NCI-H1092 treated with DMSO at 0.1 percent for 48 hours (cell line): ENCODE results near the gene OR1M1.

Source experiments
- DNase-seq: peaks from one replicate; lab custom pipeline; 2025; lab: John Stamatoyannopoulos, UW

The OR1M1 gene

GRCh38 chr19:9075064-9075949 is 11.6 kb upstream of the OR1M1 start:
- DNase-seq, result no peak

GRCh38 chr19:9076901-9077300 is 10.0 kb upstream of the OR1M1 start:
- no peak for DNase-seq

GRCh38 chr19:9078651-9079050 is 8.2 kb upstream of the OR1M1 start:
- DNase-seq, result no peak

- no peak for DNase-seq
Measured at GRCh38 chr19:9107375-9107774, 20.5 kb downstream of the OR1M1 start, which contains the start of gene OR7G2. Gene OR7G2, minus strand, starts transcription at chr19:9107475. Its CDS starts 4,232 bp downstream, at chr19:9103243.

- DNase-seq, result no peak
Measured at GRCh38 chr19:9109959-9110358, 23.1 kb downstream of the OR1M1 start.

GRCh38 chr19:9115307-9115813 is 28.5 kb downstream of the OR1M1 start, which contains the start of gene OR7G1:
Gene OR7G1, minus strand, starts transcription at chr19:9115763. Its CDS starts 0 bp downstream, at chr19:9115763.
- no peak for DNase-seq

GRCh38 chr19:9116547-9116946 is 29.7 kb downstream of the OR1M1 start:
- DNase-seq, result no peak

GRCh38 chr19:9126900-9127405 is 40.1 kb downstream of the OR1M1 start, which contains the start of gene OR7G3:
Gene OR7G3, minus strand, starts transcription at chr19:9126950. Its CDS starts 0 bp downstream, at chr19:9126950.
- no peak for DNase-seq

GRCh38 chr19:9128171-9128570 is 41.3 kb downstream of the OR1M1 start:
- DNase-seq, result no peak

- no peak for DNase-seq
Measured at GRCh38 chr19:9130965-9131364, 44.1 kb downstream of the OR1M1 start.

GRCh38 chr19:9132422-9132821 is 45.6 kb downstream of the OR1M1 start:
- no peak for DNase-seq

GRCh38 chr19:9139609-9140158 is 52.8 kb downstream of the OR1M1 start:
- no peak for DNase-seq

- peak; percentile 93 for DNase-seq
Measured at GRCh38 chr19:9140159-9140874, 53.5 kb downstream of the OR1M1 start, which contains the start of gene ZNF317. Gene ZNF317, plus strand, starts transcription at chr19:9140397. Its CDS starts 15,620 bp downstream, at chr19:9156017.

GRCh38 chr19:9144920-9145319 is 58.1 kb downstream of the OR1M1 start:
- DNase-seq, result no peak
